WERI-Rb-1 (cell line): ENCODE data around the gene ROR1.

Experiments used
- DNase-seq: peaks from one replicate; pipeline ENCODE4 v3.0.0-alpha.2; 2020
- H3K27ac ChIP-seq: fragments of 250-450 bp; sonication (Bioruptor Pico); 2 replicates; pipeline ENCODE4 v1.5.1; 2020; ENCODE audit warnings: mild to moderate bottlenecking, moderate library complexity
- H3K27me3 ChIP-seq: fragments of 250-450 bp; sonication (Bioruptor Pico); 2 replicates; pipeline ENCODE4 v1.5.1; 2021; ENCODE audit warnings: mild to moderate bottlenecking, low read depth, moderate library complexity; ENCODE audit not compliant: insufficient read depth, severe bottlenecking
- H3K36me3 ChIP-seq: fragments of 250-450 bp; sonication (Bioruptor Pico); 2 replicates; pipeline ENCODE4 v1.5.1; 2020; ENCODE audit warnings: mild to moderate bottlenecking, moderate library complexity
- H3K4me3 ChIP-seq: 2 replicates; pipeline ENCODE4 v1.5.1; 2011; ENCODE audit warnings: low read depth, mild to moderate bottlenecking, control low read depth, low read length
- H3K9me3 ChIP-seq: fragments of 250-450 bp; sonication (Bioruptor Pico); 2 replicates; pipeline ENCODE4 v1.5.1; 2021; ENCODE audit warnings: mild to moderate bottlenecking, moderate library complexity; ENCODE audit not compliant: severe bottlenecking
- CTCF ChIP-seq: IDR thresholded peaks from 2 replicates; pipeline ENCODE4 v1.5.1; 2011; ENCODE audit warnings: low read depth, mild to moderate bottlenecking, control low read depth, inconsistent platforms, low read length

ROR1 gene

GRCh38 chr1:63880958-63881576 lies 107.2 kb downstream of the ROR1 start:
- DNase-seq, result no peak
- Histone ChIP-seq H3K9me3 (no peaks in the 10 kb centered on the region), H3K27ac (peak overlapping the region; percentile 26), H3K27me3 (no peaks in the 10 kb centered on the region), H3K36me3 (no peaks in the 10 kb centered on the region), H3K4me3 (no peak overlapping the region)
- TF ChIP-seq CTCF, result no peak

- no peaks in the 10 kb centered on the region for H3K9me3 ChIP-seq
- no peaks in the 10 kb centered on the region for H3K27me3 ChIP-seq
- no peaks in the 10 kb centered on the region for H3K36me3 ChIP-seq
- 0 out of 2 replicates have a peak overlapping the region, but pooled peaks have one; percentile 18 for H3K27ac ChIP-seq
- no peak for DNase-seq
- H3K4me3 ChIP-seq, result no peak overlapping the region
- no peak for TF ChIP-seq CTCF
These were observed 108.4 kb downstream of the ROR1 start for GRCh38 chr1:63882048-63882704.

GRCh38 chr1:63883494-63884235 lies 109.8 kb downstream of the ROR1 start:
- Histone ChIP-seq H3K27me3 (no peaks in the 10 kb centered on the region), H3K27ac (no peak overlapping the region), H3K36me3 (no peaks in the 10 kb centered on the region), H3K9me3 (no peaks in the 10 kb centered on the region), H3K4me3 (no peak overlapping the region)
- no peak for DNase-seq
- TF ChIP-seq CTCF, result no peak

GRCh38 chr1:63884486-63884885 lies 110.7 kb downstream of the ROR1 start:
- DNase-seq, result no peak
- Histone ChIP-seq H3K27ac (no peak overlapping the region), H3K27me3 (no peaks in the 10 kb centered on the region), H3K9me3 (no peaks in the 10 kb centered on the region), H3K4me3 (no peak overlapping the region), H3K36me3 (no peaks in the 10 kb centered on the region)
- TF ChIP-seq CTCF, result no peak

GRCh38 chr1:63885899-63886298 lies 112.1 kb downstream of the ROR1 start:
- Histone ChIP-seq H3K27me3 (no peaks in the 10 kb centered on the region), H3K4me3 (no peak overlapping the region), H3K36me3 (no peaks in the 10 kb centered on the region), H3K9me3 (no peaks in the 10 kb centered on the region), H3K27ac (no peak overlapping the region)
- DNase-seq, result no peak
- no peak for TF ChIP-seq CTCF
